ENCODE data around the gene CACNG3. TPM values are rescaled to one million over a fixed set of nuclear protein-coding genes. Genes with fewer than 3 reads are reported as not detected.

CACNG3 gene
- total RNA-seq, 1 donor from 2014 or later: not detected

GRCh38 chr16:24353622-24354021 lies 97.5 kb downstream of the CACNG3 start:
- Mint-ChIP-seq H3K27me3 (peaks cover 15% of the 10 kb centered on the region), H3K27ac (no peak overlapping the region), H3K4me3 (no peak overlapping the region), H3K4me1 (ENCODE audit: unreplicated experiment) (no peaks in the 10 kb centered on the region), H3K9me3 (no peaks in the 10 kb centered on the region), H3K36me3 (no peaks in the 10 kb centered on the region)
- TF ChIP-seq, protein P1, sequence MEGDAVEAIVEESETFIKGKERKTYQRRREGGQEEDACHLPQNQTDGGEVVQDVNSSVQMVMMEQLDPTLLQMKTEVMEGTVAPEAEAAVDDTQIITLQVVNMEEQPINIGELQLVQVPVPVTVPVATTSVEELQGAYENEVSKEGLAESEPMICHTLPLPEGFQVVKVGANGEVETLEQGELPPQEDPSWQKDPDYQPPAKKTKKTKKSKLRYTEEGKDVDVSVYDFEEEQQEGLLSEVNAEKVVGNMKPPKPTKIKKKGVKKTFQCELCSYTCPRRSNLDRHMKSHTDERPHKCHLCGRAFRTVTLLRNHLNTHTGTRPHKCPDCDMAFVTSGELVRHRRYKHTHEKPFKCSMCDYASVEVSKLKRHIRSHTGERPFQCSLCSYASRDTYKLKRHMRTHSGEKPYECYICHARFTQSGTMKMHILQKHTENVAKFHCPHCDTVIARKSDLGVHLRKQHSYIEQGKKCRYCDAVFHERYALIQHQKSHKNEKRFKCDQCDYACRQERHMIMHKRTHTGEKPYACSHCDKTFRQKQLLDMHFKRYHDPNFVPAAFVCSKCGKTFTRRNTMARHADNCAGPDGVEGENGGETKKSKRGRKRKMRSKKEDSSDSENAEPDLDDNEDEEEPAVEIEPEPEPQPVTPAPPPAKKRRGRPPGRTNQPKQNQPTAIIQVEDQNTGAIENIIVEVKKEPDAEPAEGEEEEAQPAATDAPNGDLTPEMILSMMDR (conservative IDR thresholded peaks at IDR 0.05): no peak
- DNase-seq (ENCODE audit: extremely low spot score, unreplicated experiment): no peak

GRCh38 chr16:24357511-24357910 lies 101.4 kb downstream of the CACNG3 start:
- Mint-ChIP-seq H3K9me3 (no peaks in the 10 kb centered on the region), H3K4me3 (no peak overlapping the region), H3K27ac (no peak overlapping the region), H3K27me3 (peaks cover 25% of the 10 kb centered on the region), H3K4me1 (ENCODE audit: unreplicated experiment) (no peaks in the 10 kb centered on the region), H3K36me3 (no peaks in the 10 kb centered on the region)
- TF ChIP-seq, protein P1 (conservative IDR thresholded peaks at IDR 0.05): no peak
- DNase-seq (ENCODE audit: extremely low spot score, unreplicated experiment): no peak

GRCh38 chr16:24358117-24358516 lies 102.0 kb downstream of the CACNG3 start:
- H3K4me3 Mint-ChIP-seq: no peak overlapping the region
- no peaks in the 10 kb centered on the region for H3K9me3 Mint-ChIP-seq
- H3K36me3 Mint-ChIP-seq: no peaks in the 10 kb centered on the region

DNA sequence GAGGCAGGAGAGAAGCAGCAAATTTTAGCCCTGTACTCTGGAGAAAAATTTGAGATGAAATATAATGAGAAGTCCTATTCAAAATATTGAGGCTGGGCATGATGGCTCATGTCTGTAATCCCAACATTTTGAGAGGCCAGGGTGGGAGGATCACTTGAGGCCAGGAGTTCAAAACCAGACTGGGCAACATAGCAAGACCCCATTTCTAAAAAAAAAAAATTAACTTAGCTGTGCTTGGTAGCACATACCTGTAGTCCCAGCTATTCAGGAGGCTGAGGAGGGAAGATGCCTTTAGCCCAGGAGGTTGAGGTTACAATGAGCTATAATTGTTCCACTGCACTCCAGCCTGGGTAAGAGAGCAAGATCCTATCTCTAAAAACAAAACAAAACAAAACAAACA lies 103.4 kb downstream of the CACNG3 start:
- H3K27ac Mint-ChIP-seq: no peak overlapping the region
- H3K4me1 Mint-ChIP-seq (ENCODE audit: unreplicated experiment): no peaks in the 10 kb centered on the region
- no peak for DNase-seq (ENCODE audit: extremely low spot score, unreplicated experiment)
- TF ChIP-seq, protein P1 (conservative IDR thresholded peaks at IDR 0.05): no peak
- H3K9me3 Mint-ChIP-seq: no peaks in the 10 kb centered on the region
- peaks cover 26% of the 10 kb centered on the region for H3K27me3 Mint-ChIP-seq
- no peak overlapping the region for H3K4me3 Mint-ChIP-seq
- no peaks in the 10 kb centered on the region for H3K36me3 Mint-ChIP-seq

More at GRCh38 chr16:24358117-24358516, 102.0 kb downstream of the CACNG3 start:
- Mint-ChIP-seq H3K27ac (no peak overlapping the region), H3K27me3 (peaks cover 25% of the 10 kb centered on the region), H3K4me1 (ENCODE audit: unreplicated experiment) (no peaks in the 10 kb centered on the region)
- TF ChIP-seq, protein P1 (conservative IDR thresholded peaks at IDR 0.05): no peak
- no peak for DNase-seq (ENCODE audit: extremely low spot score, unreplicated experiment)

- Mint-ChIP-seq H3K27ac (no peak overlapping the region), H3K36me3 (no peaks in the 10 kb centered on the region), H3K9me3 (no peaks in the 10 kb centered on the region), H3K4me3 (no peak overlapping the region), H3K4me1 (ENCODE audit: unreplicated experiment) (no peaks in the 10 kb centered on the region), H3K27me3 (peaks cover 23% of the 10 kb centered on the region)
- TF ChIP-seq, protein P1 (conservative IDR thresholded peaks at IDR 0.05): no peak
- DNase-seq (ENCODE audit: extremely low spot score, unreplicated experiment): no peak
These were observed 104.8 kb downstream of the CACNG3 start for GRCh38 chr16:24360936-24361335.

- no peaks in the 10 kb centered on the region for H3K4me1 Mint-ChIP-seq (ENCODE audit: unreplicated experiment)
- no peak overlapping the region for H3K4me3 Mint-ChIP-seq
- no peak overlapping the region for H3K27ac Mint-ChIP-seq
- H3K27me3 Mint-ChIP-seq: peaks cover 19% of the 10 kb centered on the region
- TF ChIP-seq, protein P1 (conservative IDR thresholded peaks at IDR 0.05): no peak
- no peaks in the 10 kb centered on the region for H3K36me3 Mint-ChIP-seq
- no peak for DNase-seq (ENCODE audit: extremely low spot score, unreplicated experiment)
- no peaks in the 10 kb centered on the region for H3K9me3 Mint-ChIP-seq
These were observed 108.5 kb downstream of the CACNG3 start for GRCh38 chr16:24364596-24364995.
